HG02763 (cell line): ENCODE measurements around the gene CCDC198.

Experiments
- ATAC-seq: cut with Tn5 transposase; IDR thresholded peaks from one replicate; pipeline ENCODE4 v1.9.1; 2021; ENCODE audit warnings: mild to moderate bottlenecking, moderate library complexity; ENCODE audit not compliant: unreplicated experiment

Gene CCDC198

DNA sequence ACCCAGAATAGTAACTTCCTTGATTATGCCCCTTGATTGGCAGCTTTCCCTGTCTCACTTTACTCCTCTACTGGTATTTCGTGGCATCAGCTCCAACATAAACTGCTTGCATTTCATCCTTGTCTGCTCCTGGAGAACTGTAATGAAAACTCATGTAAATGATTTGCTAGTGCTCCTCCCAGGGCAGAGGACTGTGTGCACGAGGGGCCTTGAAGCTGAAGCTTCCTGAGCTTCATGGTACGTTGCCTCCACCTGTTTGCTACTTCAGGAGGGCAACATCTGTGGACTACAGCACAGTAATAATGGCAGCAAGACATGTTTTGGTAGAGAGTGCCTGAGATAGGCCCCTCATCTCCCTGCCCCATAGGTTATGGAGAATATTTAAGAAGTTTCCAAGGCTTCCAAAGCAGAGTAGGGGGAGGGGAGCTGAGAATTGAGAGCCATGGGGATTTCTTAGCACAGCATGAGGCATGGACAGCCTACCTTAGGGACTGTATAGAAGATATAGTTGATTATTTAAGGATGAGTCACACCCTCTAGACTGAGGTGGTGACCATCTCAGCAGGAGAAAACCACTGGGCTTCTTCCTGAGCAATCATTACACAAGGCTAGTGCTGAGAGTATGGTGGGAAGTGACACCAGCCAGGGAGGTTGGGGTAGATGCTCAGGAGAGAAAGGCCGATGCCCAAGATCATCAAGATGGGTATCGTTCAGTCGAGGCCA, 29.5 kb downstream of the CCDC198 start:
- peak; percentile 93 for ATAC-seq

DNA sequence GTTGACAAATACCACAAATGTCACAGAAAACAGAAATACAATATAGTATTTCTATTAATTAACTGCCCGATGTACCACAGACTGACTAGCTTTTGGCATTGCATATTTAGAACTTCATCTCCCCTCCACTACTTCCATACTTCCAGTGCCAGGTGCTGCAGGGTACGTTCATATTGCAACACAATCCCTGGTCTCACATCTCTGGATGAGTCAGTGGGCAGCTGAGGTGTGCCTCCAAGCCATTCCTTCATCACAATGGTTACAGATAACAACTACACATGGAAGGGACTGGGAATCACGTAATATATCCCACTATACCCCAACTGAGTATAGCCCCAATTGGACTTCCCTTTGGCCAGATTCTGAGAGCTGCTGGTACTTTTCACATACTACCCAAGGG, 31.1 kb downstream of the CCDC198 start:
- ATAC-seq = no peak

DNA sequence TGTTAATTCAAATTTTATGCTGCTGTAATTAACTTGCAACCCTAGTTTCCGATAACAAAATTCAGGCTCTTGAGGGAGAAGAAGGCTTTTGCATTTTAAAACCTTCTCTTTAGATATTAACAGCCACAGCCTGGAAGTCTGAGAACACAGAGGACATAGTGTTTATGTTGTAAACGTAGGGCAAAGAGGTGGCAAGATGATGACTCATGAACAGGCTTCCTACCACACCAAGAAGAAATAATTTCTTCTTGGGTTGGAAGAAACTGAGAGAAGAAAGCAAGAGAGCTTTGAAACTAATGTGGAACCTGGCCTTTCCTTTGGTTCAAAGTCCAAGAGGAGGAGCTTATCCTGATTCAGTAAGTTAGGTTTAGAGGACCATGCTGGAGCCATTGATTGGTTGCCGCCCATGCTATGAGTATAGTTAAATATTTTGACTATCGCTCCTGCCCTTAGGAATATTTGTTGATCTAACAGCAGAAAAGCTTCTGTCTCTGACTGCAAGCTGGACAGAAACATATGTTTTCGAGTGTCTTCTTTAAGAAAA, 31.8 kb downstream of the CCDC198 start:
- no peak for ATAC-seq

DNA sequence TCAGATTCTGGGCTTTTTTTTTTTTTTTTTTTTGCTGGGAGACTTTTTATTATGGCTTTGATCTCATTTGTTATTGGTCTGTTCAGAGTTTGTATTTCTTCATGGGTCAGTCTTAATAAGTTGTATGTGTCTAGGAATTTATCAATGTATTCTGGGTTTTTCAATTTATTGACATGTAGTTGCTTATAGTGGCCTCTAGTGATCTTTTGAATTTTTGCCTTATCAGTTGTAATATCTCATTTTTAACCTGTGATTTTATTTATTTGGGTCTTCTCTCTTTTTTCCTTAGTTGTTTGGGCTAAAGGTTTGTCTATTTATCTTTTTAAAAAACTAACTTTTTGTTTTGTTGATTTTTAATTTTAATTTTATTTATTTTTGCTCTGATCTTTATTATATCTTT, 57.7 kb downstream of the CCDC198 start:
- no peak for ATAC-seq

DNA sequence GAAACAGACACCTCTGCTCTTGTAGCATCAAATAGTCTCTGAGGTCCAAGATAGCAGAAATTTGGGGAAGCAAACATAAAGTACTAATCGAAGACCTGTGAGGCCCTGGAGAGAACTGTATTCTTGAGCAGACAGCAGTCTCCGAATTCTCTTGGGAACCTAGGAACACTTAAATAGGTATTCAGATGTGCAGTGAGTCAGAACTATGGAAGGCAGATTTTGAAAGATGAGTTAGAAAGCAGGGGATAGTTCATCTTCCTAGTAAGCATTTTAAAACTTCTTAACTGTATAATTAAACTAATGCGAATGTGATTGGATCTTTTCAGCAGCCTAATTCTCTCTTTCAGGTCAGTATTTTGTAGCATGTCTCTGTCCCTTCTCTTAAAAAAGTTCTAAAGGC, 72.7 kb downstream of the CCDC198 start:
- no peak for ATAC-seq

GRCh38 chr14:57420033-57420432, 73.6 kb downstream of the CCDC198 start:
- no peak for ATAC-seq
